SH-SY5Y (cell line): ENCODE results near the gene CCDC32.

Experiments used
- GATA2 ChIP-seq: IDR thresholded peaks from 2 replicates; pipeline ENCODE4 v1.6.1; 2011; ENCODE audit warnings: mild to moderate bottlenecking, low read depth, low read length
- GATA3 ChIP-seq: IDR thresholded peaks from 2 replicates; pipeline ENCODE4 v1.6.1; 2011; ENCODE audit warnings: low read depth, mild to moderate bottlenecking, low read length, moderate library complexity

Gene CCDC32, protein sequence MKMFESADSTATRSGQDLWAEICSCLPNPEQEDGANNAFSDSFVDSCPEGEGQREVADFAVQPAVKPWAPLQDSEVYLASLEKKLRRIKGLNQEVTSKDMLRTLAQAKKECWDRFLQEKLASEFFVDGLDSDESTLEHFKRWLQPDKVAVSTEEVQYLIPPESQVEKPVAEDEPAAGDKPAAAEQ

DNA sequence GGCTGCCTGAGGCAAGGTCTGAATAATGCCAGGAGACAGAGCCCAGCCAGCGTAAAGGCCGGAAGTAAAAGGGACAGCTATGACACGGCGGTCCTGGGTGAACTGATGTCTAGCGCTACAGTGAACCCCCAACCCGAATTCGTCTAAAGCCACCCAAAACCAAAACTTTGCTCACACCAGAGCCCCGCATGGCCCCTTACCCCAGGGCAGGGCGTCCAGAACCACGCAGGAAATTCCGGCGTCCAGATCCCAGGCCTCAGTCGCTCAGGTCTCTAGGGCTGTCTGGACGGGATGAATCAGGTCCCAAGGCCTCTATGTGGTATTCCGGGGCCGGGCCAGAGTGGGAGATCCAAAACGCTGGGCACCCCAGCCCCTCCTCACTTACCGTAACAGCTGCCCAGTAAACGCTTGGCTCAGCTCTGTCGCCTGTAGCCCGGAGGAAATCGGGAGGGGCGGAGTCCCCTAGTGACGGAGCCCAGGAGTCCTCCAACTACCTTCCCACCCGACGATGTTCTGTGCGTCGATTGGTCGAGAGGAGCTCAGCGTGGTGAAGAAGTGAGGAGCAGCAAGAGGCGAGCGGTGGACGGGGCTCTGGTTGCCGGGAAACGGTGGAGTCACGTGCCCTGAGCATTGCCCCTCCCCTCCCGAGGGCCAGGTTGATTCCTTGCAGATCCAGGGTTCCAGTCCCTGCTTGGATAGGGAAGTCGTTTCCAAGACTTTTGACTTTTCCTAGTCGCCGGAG, at the start of gene CCDC32:
Gene CCDC32, minus strand, starts transcription at position 452 of the 742 bp plus-strand sequence. CDS start 2,027 bp downstream, outside the sequence.
- no peak for TF ChIP-seq GATA3
- TF ChIP-seq GATA2 = no peak

DNA sequence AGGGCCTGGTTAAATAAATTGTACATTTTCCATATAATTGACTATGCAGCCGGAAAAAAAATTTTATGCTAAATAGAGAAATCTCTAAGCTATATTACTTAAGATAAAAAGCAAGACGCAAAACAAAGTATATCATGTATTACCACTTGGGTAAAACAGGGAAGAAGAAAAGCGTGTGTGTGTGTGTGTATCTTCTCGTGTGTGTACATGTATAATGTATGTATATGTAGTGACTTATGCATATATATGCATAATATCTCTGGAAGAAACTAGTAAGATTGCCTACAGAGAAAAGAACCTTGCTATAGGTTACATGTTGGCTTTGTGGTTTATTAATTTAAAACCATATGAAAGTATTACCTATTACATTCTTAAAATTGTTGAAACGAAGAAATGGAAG, 48.2 kb upstream of the CCDC32 start:
- no peak for TF ChIP-seq GATA2
- TF ChIP-seq GATA3 = no peak

DNA sequence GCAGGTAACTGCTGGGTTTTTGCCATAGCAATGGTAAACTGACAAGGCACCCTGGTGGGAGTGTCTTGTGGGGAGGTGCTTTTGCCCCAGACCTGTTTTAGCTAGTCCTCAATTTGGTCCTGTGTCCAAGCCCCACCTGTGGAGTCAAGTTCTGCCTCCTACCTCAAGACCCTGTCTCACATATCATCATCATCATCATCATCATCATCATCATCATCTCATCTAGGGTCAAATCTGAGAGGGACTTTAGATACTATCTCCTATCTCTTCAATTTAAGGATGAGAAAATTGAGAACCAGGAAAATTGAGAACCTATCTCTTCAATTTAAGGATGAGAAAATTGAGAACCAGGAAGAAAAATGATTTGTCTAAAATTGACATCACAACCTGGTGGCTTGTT, 39.1 kb upstream of the CCDC32 start:
- TF ChIP-seq GATA2 (no peak), GATA3 (no peak)

DNA sequence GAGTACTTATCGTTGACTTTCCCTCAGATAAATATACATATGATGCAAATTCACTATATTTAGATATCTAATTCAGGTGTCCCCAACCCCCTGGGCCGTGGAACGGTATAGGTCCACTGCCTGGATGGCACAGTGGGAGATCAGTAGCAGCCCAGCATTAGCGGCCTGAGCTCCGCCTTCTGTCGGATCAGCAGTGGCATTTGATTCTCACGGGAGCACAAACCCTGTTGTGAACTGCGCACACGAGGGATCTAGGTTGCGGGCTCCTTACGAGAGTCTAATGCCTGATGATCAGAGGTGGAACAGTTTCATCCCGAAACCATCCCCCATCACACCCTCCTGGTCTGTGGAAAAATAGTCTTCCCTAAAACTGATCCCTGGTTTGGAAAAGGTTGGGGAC, 36.1 kb upstream of the CCDC32 start:
- TF ChIP-seq GATA2 = no peak
- no peak for TF ChIP-seq GATA3

DNA sequence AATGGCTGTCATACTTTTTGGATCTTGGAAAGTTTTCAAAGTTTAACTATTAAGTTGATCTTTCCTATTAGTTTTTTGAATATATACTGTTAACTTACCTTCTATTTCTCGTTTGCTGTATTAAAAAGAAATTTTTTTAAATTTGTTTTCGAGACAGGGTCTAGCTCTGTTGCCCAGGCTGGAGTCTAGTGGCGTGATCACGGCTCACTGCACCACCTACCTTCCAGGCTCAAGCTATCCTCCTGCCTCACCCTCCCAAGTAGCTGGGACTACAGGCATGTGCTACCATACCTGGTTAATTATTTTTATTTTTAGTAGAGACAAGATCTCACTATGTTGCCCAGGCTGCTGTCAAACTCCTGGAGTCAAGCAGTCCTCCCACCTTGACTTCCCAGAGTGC, 33.8 kb upstream of the CCDC32 start:
- no peak for TF ChIP-seq GATA2
- TF ChIP-seq GATA3 = no peak

DNA sequence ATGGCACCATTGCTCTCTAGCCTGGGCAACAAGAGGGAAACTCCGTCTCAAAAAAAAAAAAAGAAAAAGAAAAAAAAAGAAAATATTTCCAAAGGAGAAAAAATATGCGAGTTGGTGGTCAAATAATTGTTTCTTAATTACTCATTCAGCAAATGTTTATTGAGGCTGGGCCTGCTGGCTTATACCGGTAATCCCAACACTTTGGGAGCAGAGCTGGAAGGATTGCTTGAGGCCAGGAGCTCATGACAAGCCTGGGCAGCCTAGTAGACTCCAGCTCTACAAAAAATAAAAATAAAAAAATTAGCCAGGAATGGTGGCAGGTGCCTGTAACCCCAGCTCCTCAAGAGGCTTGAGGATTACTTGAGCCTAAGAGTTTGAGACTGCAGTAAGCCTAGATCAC, 33.3 kb upstream of the CCDC32 start:
- TF ChIP-seq GATA2 (no peak), GATA3 (no peak)

DNA sequence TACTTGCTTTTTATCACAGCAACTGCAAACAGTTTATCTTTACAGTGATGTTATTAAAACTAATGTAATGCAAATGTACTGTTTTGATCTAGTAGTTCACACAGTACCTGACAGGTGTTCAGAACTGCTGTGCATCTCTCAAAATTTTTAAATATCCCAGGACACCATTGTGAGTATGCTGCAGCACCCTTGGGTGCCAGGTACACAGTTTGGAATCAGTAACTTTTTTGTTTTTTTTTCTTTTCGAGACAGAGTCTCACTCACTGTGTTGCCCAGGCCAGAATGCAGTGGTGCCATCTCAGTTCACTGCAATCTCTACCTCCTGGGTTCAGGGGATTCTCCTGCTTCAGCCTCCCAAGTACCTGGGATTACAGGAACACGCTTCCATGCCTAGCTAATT, 32.2 kb upstream of the CCDC32 start:
- TF ChIP-seq GATA2 = no peak
- TF ChIP-seq GATA3 = no peak

DNA sequence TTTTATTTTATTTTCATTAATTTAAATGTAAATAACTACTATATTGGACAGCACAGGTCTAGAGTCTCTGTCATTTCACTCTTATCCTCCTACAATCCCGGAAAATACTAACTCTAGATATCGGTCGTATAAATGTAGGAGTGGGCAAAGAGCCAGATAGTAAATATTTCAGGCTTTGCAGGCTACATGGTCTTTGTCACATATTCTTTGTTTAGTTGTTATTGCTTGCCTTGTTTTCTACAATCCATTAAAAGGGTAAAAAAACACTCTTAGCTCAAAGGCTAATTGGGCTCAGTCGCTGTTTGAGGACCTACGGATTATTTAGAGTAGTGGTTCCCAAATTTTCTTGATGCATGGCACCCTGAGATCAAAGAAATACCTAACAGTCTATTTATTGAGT, 30.9 kb upstream of the CCDC32 start:
- TF ChIP-seq GATA3 = no peak
- no peak for TF ChIP-seq GATA2

DNA sequence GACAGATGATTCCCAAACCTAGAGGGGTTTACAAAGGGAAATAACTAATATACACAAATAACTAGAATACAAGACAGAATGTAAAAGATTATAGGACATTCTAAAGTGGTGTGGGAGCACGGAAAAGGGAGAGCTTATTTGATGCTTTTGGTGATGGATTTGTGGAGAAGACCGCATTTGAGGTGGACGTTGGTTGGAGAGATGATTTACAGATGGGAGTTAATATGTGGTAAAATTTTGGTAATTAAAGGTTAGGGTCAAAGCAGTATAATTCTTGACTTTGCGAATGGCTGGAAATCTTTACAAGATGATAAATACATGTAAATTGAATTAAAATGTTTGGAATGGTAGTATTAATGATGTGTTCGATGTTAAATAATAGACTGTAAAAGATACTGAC, 30.4 kb upstream of the CCDC32 start:
- TF ChIP-seq GATA3 (no peak), GATA2 (no peak)

DNA sequence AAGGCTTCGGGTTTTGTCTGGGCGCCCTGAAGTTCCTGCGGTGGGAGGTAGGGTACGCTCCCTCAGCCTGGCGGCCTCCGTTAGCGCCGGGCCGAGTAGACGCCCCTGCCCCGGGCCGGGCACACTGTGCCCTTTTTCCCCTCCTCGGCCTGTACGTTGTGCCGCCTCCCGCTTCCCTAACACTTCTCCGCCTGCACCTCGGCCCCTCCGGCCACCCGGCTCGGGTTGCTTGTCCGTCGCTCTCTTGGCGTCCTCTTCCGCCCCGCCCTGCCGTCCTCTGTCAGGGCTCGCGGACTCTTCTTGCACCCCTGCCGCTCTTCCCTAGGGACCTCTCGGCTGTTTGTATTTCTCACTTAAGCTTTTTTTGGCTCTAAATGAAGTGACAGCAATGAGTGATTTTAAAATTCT, 29.6 kb upstream of the CCDC32 start:
- TF ChIP-seq GATA3 = no peak
- TF ChIP-seq GATA2 = no peak

DNA sequence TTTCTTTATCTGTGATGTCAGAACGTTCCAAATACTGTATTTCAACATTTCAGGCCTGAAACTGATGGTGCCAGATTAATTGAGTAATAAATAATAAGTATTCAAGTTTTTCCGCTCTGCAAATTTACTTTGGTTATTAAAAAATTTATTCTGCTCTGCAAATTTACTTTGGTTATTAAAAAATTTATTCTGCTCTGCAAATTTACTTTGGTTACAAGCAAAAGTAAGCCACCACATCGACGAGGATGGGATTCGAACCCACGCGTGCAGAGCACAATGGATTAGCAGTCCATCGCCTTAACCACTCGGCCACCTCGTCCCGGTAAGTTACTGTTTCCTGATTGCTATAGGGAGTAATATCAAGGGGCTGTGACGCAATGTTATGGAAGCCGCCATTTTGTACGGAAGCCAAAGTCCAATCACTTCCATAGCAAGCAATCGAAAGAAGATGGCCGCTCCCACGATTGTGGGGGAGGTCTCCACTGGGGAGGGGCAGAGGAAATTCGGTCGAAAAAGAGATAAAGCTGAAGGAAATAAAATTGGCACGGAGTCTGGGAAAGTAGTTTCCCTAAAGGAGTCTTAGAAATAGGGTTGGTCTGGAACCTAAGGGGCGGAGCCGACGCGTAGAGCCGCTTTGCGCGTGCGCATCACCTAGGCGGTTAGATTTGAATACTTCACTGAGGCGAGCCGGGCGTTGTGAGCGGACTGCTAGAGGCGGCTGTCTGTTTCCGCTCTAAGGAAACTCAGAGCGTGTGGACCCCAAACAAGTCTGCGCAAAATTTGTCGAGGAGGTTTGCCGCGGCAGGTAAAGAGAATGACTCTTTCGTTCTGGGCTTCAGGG, 29.0 kb upstream of the CCDC32 start, which contains the start of gene KNL1:
Gene KNL1, plus strand, starts transcription at position 662 of the 841 bp plus-strand sequence. CDS start 8,683 bp downstream, outside the sequence.
- TF ChIP-seq GATA3 (no peak), GATA2 (no peak)

DNA sequence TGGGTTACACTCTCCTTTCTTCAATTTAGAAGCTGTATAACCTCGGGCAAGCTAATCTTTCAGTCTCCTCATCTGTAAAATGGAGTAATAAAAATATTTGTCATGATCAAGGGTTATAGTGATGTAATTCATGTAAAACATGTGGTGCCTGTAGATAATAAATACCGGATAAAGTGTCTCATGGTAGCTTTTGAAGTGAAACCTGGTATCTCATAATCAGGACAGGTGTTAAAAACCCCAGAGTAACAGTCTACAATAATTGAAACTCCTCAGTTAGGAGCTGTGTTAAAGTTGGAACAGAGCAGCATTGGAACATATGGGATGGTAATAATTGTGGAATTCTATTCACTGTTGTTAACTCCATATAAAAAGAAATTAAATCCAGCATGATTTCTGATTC, 28.3 kb upstream of the CCDC32 start:
- TF ChIP-seq GATA3 (0 out of 2 replicates have a peak, but pooled peaks have one; percentile 22), GATA2 (no peak)

DNA sequence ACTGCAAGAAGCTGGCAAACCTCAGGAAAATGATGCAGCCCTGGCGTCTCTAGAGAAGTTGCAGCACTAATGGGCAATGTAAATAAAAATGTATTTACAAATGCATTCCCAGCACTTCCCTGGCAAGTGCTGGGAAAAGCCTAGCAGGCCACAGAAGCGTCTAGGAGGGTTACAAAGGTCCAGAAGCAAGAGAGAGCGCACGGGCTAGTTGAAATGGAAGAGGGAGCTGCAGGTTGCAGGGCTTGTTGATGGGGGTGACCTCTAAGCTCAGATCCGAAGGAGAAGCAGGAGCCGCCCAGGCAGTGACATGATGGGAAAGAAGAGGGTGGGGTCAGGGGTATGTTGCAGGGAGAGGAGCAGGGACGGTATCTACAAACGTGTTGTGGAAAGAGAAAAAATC, 26.5 kb upstream of the CCDC32 start:
- TF ChIP-seq GATA3 = no peak
- TF ChIP-seq GATA2 = no peak

DNA sequence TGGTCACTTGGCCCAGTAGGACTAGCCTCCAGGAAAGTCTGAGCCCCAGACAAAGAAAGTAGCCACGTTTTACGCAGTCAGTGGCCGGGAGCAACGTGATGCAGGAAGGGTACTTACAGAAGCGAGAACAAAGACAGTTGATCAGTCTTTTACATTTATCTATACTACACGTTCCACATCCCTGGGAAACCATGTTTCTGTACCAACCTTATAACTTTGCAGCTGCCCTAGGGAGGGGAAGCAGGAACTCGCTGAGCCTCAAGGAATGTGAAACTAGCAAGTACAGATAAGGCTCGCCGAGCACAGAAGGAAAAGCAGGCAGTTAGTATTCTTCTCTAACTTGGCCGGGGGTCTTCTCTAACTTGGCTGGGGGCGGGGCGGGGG, 25.8 kb upstream of the CCDC32 start:
- no peak for TF ChIP-seq GATA3
- TF ChIP-seq GATA2 = no peak

DNA sequence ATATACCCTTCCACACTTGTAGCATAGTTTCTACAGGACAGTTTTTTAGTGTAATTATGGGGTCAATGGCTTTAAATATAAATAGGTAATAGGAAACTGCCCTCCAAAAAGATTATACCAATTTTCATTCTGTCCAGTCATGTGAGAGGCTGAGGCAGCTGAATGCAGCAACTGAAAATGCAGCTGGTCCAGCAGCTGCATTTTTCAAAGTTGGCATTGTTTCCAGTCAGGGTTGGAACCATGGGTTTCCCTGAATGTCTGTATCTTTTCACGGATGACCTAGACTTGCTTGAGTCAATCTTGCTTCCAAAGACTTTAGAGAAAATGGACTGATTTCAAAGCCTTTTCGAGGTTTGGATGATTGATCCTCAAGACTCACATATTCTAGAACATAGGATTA, 19.3 kb upstream of the CCDC32 start:
- TF ChIP-seq GATA2 = no peak
